Neural crest cell (in vitro differentiated cells): ENCODE data around the gene PTGER1. TPM values are rescaled to one million over a fixed set of nuclear protein-coding genes. Genes with fewer than 3 reads are reported as not detected.

ENCODE experiments used
- DNase-seq: peaks from one replicate; pipeline ENCODE4 v3.0.0; 2021; ENCODE audit warnings: low read depth, mixed read lengths, low spot score
- H3K27ac Mint-ChIP-seq: one replicate; pipeline ENCODE4 v1.8.0; 2021; ENCODE audit warnings: mild to moderate bottlenecking, mixed read lengths; ENCODE audit not compliant: unreplicated experiment
- H3K27me3 Mint-ChIP-seq: 2 replicates; pipeline ENCODE4 v1.8.0; 2021; ENCODE audit warnings: low read depth, mild to moderate bottlenecking, mixed read lengths
- H3K36me3 Mint-ChIP-seq: 2 replicates; pipeline ENCODE4 v1.8.0; 2021; ENCODE audit warnings: low read depth, mild to moderate bottlenecking, mixed read lengths
- H3K4me1 Mint-ChIP-seq: 2 replicates; pipeline ENCODE4 v1.8.0; 2021; ENCODE audit warnings: mixed read lengths
- H3K4me3 Mint-ChIP-seq: one replicate; pipeline ENCODE4 v1.8.0; 2021; ENCODE audit warnings: mild to moderate bottlenecking, mixed read lengths
- H3K9me3 Mint-ChIP-seq: 2 replicates; pipeline ENCODE4 v1.8.0; 2021; ENCODE audit warnings: mixed read lengths
- total RNA-seq: library from RNA; stranded (reverse); gene quantifications from 2 replicates; pipeline ENCODE4 v1.2.1, GENCODE V29; 2021
- TF ChIP-seq, protein P1 (sequence below): fragments of 200-600 bp; sonication (generic); conservative IDR thresholded peaks from 2 replicates; pipeline ENCODE4 v1.5.0; 2021; ENCODE audit warnings: antibody characterized with exemption, mild to moderate bottlenecking

PTGER1 gene
- total RNA-seq, 1 donor from 2014 or later = 0.40 TPM

DNA sequence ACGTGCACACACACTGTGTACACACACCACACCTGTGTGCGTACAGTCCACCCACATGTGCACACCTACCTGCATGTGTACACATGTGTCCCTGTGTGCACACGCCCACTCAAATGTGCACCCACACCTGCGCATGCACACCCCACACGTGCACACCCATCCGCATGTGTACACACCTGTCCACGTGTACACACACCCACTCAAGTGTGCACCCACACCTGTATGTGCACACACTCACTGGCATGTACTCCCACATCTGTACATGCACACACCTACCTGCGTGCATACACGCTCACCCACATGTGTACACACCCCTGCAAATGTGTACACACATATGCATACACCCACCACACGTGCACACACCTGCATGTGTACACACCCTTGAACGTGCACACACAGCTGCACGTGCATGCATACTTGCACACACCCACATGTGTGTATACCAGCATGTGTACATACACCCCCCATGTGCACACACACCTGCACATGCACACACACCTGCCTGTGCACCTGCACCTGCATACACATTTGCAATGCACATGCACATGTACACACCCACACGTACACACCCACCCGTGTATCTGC, 31.4 kb downstream of the PTGER1 start:
- H3K4me3 Mint-ChIP-seq = no peak overlapping the region
- DNase-seq = no peak
- H3K27ac Mint-ChIP-seq = no peak overlapping the region
- peaks cover 10% of the 10 kb centered on the region for H3K4me1 Mint-ChIP-seq
- H3K27me3 Mint-ChIP-seq = no peaks in the 10 kb centered on the region
- no peaks in the 10 kb centered on the region for H3K9me3 Mint-ChIP-seq
- TF ChIP-seq, protein P1, sequence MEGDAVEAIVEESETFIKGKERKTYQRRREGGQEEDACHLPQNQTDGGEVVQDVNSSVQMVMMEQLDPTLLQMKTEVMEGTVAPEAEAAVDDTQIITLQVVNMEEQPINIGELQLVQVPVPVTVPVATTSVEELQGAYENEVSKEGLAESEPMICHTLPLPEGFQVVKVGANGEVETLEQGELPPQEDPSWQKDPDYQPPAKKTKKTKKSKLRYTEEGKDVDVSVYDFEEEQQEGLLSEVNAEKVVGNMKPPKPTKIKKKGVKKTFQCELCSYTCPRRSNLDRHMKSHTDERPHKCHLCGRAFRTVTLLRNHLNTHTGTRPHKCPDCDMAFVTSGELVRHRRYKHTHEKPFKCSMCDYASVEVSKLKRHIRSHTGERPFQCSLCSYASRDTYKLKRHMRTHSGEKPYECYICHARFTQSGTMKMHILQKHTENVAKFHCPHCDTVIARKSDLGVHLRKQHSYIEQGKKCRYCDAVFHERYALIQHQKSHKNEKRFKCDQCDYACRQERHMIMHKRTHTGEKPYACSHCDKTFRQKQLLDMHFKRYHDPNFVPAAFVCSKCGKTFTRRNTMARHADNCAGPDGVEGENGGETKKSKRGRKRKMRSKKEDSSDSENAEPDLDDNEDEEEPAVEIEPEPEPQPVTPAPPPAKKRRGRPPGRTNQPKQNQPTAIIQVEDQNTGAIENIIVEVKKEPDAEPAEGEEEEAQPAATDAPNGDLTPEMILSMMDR = no peak
- peaks cover 26% of the 10 kb centered on the region for H3K36me3 Mint-ChIP-seq

DNA sequence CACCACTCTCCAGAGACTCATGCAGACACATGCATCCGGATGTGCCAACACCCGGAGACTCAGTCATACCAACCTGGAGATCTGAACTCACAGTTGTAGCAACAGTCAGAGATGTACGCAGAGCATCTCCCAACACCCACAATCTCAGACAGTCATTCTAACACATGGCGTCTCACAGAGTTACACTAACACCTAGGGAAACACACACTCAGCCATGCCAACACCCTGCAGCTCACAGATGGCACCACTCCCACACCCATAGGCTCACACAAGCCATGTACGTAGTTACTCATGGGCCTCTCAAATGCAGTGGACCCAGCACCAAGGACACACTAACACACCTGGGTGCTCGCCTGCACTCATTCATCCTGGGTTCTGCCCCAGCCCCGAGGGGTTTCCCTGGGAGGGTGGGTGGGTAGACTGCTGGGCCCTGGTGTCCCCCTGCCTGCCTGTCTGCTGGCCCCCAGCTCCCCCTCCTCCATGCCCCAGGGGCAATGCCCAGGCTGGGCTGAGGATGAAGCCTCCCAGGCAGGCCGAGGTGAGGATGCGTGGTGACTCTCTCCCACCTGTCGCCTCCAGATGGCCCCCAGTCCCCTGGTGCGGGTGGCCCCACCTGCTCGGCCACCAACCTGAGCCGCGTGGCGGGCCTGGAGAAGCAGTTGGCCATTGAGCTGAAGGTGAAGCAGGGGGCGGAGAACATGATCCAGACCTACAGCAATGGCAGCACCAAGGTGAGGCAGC, 32.1 kb downstream of the PTGER1 start:
- no peak for DNase-seq
- Mint-ChIP-seq H3K9me3 (no peaks in the 10 kb centered on the region), H3K27me3 (no peaks in the 10 kb centered on the region), H3K4me3 (no peak overlapping the region), H3K36me3 (peaks cover 23% of the 10 kb centered on the region), H3K27ac (no peak overlapping the region), H3K4me1 (peaks cover 10% of the 10 kb centered on the region)
- TF ChIP-seq, protein P1 = no peak

DNA sequence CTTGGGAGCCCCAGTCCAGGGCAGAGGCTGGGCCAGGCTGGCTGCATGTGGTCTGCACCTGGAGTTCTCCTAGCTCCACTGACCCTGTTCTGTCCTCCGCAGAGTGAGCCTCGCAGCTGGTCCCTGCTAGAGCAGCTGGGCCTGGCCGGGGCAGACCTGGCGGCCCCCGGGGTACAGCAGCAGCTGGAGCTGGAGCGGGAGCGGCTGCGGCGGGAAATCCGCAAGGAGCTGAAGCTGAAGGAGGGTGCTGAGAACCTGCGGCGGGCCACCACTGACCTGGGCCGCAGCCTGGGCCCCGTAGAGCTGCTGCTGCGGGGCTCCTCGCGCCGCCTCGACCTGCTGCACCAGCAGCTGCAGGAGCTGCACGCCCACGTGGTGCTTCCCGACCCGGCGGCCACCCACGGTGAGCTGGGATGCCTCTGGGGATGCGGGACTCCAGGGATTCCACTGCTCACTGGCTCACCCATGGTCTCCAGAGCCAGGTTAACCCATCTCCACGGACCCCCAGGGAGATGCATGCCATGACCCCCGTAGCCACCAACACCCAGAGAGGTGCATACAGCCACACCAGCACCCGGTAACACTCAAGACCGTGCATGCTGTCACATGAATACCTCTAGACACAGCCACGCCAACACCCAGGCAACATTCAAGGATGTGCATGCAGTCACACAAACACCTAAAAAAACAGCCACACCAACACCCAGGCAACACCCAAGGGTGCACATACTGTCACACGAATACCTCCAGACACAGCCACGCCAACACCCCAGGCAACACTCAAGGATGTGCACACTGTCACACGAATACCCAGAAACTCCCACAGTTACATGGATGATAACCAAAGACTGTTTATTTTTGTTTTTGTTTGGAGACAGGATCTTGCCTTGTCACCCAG, 33.9 kb downstream of the PTGER1 start:
- peaks cover 17% of the 10 kb centered on the region for H3K36me3 Mint-ChIP-seq
- no peak overlapping the region for H3K27ac Mint-ChIP-seq
- no peak overlapping the region for H3K4me3 Mint-ChIP-seq
- H3K4me1 Mint-ChIP-seq = peaks cover 10% of the 10 kb centered on the region
- no peaks in the 10 kb centered on the region for H3K9me3 Mint-ChIP-seq
- no peak for DNase-seq
- H3K27me3 Mint-ChIP-seq = no peaks in the 10 kb centered on the region
- TF ChIP-seq, protein P1 = no peak

DNA sequence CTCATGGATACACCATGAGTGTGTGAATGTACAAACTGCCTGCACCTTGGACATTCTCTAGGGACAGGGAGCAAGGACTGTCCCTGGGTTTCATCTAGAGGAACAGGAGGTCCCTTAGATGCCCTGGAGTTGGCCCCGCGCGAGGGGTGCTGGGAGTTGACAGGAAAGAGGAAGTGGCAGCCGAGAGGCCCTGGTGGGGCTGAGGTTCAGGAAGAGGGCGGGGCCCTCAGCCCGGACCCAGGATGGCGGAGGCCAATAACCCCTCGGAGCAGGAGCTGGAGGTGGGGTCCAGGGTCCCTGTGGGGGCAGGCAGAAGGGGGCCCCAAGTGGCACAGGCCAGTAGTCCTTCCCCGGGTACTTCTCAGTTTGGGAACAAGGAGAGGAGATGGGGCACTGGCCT, 35.1 kb downstream of the PTGER1 start:
- TF ChIP-seq, protein P1 = no peak
- Mint-ChIP-seq H3K27ac (peak overlapping the region; percentile 71), H3K27me3 (no peaks in the 10 kb centered on the region), H3K4me1 (peaks cover 10% of the 10 kb centered on the region), H3K36me3 (peaks cover 14% of the 10 kb centered on the region), H3K4me3 (no peak overlapping the region), H3K9me3 (no peaks in the 10 kb centered on the region)
- DNase-seq = no peak

DNA sequence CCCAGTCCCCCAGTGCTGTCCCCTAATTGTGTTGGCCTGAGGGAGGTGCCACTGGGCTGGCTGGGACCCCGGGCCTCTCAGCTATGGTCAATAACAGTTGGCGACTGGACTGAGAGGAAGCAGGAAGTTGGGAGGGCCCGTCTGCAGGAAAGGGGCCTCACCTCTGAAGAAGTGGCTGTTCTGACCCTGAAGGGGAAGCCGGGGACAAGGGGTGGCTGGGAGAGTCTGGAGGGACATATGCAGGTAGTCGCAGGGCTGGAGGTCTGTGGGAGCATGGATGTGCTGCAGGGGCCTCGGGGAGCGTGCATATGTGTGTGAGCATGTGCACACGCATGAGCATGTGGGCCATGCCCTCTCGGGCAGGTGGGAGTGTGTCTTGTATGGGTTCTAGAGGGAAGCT, 36.1 kb downstream of the PTGER1 start:
- TF ChIP-seq, protein P1 = no peak
- Mint-ChIP-seq H3K4me1 (peaks cover 20% of the 10 kb centered on the region), H3K36me3 (peaks cover 8% of the 10 kb centered on the region), H3K9me3 (no peaks in the 10 kb centered on the region), H3K27me3 (no peaks in the 10 kb centered on the region), H3K4me3 (peak overlapping the region; percentile 60), H3K27ac (no peak overlapping the region)
- no peak for DNase-seq
